ENCODE data around the gene UBB.

DNA sequence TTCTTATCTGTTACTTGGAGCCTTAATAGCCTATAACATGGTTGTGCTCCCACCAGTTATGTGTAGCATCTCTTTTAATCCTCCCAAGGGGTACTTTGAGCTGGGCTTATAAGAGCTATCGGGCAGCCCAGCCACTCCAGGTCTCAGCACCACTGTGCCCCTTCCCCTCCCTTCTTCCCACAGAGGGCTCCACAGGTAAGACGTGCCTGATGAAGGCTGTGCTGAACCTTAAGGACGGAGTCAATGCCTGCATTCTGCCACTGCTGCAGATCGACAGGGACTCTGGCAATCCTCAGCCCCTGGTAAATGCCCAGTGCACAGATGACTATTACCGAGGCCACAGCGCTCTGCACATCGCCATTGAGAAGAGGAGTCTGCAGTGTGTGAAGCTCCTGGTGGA, 41.5 kb downstream of the UBB start:
- TF ChIP-seq, protein P1, sequence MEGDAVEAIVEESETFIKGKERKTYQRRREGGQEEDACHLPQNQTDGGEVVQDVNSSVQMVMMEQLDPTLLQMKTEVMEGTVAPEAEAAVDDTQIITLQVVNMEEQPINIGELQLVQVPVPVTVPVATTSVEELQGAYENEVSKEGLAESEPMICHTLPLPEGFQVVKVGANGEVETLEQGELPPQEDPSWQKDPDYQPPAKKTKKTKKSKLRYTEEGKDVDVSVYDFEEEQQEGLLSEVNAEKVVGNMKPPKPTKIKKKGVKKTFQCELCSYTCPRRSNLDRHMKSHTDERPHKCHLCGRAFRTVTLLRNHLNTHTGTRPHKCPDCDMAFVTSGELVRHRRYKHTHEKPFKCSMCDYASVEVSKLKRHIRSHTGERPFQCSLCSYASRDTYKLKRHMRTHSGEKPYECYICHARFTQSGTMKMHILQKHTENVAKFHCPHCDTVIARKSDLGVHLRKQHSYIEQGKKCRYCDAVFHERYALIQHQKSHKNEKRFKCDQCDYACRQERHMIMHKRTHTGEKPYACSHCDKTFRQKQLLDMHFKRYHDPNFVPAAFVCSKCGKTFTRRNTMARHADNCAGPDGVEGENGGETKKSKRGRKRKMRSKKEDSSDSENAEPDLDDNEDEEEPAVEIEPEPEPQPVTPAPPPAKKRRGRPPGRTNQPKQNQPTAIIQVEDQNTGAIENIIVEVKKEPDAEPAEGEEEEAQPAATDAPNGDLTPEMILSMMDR (IDR thresholded peaks at IDR 0.05 in 8 of 11, conservative IDR thresholded peaks at IDR 0.05 in 3 of 11), result no peak
- no peak for TF ChIP-seq POLR2A (IDR thresholded peaks at IDR 0.05)
